SK-N-SH (cell line): ENCODE results near the gene SEC14L2. TPM values are rescaled to one million over a fixed set of nuclear protein-coding genes. Genes with fewer than 3 reads are reported as not detected.

Source experiments
- CHD2 ChIP-seq: fragments of 150-350 bp; IDR thresholded peaks from 2 replicates; pipeline ENCODE4 v1.6.1; 2018; ENCODE audit warnings: low read length; ENCODE audit not compliant: partially characterized antibody
- ELF1 ChIP-seq: IDR thresholded peaks from 2 replicates; pipeline ENCODE4 v1.4.0; 2012
- EP300 ChIP-seq, 2 experiments: IDR thresholded peaks; 2 replicates each; pipeline versions ENCODE4 v1.4.0 to v1.6.1; 2012; ENCODE audit warnings: borderline replicate concordance in 1 of 2, low read depth in 1 of 2, low read length in 1 of 2
- FOXJ3 ChIP-seq: sonication (generic); formaldehyde crosslinking; IDR thresholded peaks from 2 replicates; pipeline ENCODE4 v1.5.1; 2020; ENCODE audit warnings: mild to moderate bottlenecking, missing genetic modification reagents
- GABPA ChIP-seq: IDR thresholded peaks from 2 replicates; pipeline ENCODE4 v1.4.0; 2012; ENCODE audit warnings: low read depth, mild to moderate bottlenecking
- GATA2 ChIP-seq: sonication (generic); formaldehyde crosslinking; IDR thresholded peaks from 2 replicates; pipeline ENCODE4 v1.5.0; 2020; ENCODE audit warnings: mild to moderate bottlenecking, missing genetic modification reagents
- JUND ChIP-seq: IDR thresholded peaks from 2 replicates; pipeline ENCODE4 v1.4.0; 2012
- MEF2A ChIP-seq: IDR thresholded peaks from 2 replicates; pipeline ENCODE4 v1.4.0; 2012; ENCODE audit warnings: low read depth, borderline replicate concordance
- NFIC ChIP-seq: IDR thresholded peaks from 2 replicates; pipeline ENCODE4 v1.4.0; 2012; ENCODE audit warnings: borderline replicate concordance
- NRF1 ChIP-seq: IDR thresholded peaks from 2 replicates; pipeline ENCODE4 v1.6.1; 2012; ENCODE audit warnings: low read depth, mild to moderate bottlenecking, low read length
- RAD21 ChIP-seq: IDR thresholded peaks from 2 replicates; pipeline ENCODE4 v1.6.1; 2012; ENCODE audit warnings: mild to moderate bottlenecking, low read length
- SMC3 ChIP-seq: IDR thresholded peaks from 2 replicates; pipeline ENCODE4 v1.6.1; 2012; ENCODE audit warnings: low read depth, low read length, improper control_type of control experiment
- TAF1 ChIP-seq: IDR thresholded peaks from 2 replicates; pipeline ENCODE4 v1.6.1; 2012; ENCODE audit warnings: low read depth, mild to moderate bottlenecking, low read length, moderate library complexity, borderline replicate concordance
- TCF12 ChIP-seq: IDR thresholded peaks from 2 replicates; pipeline ENCODE4 v1.4.0; 2012
- TEAD4 ChIP-seq: IDR thresholded peaks from 2 replicates; pipeline ENCODE4 v1.4.0; 2012; ENCODE audit warnings: mild to moderate bottlenecking, borderline replicate concordance; ENCODE audit not compliant: insufficient read depth
- YY1 ChIP-seq: IDR thresholded peaks from 2 replicates; pipeline ENCODE4 v1.4.0; 2012; ENCODE audit warnings: low read depth, mild to moderate bottlenecking
- polyA plus RNA-seq, 3 experiments: library from polyadenylated mRNA; depleted of rRNA; stranded (reverse); fragments of >200 nt; gene quantifications; 2 replicates each; pipeline ENCODE4 v1.2.3, GENCODE V29; 2012
- TF ChIP-seq, protein P1 (sequence below): IDR thresholded peaks from 2 replicates; pipeline ENCODE4 v1.4.0; 2012; ENCODE audit warnings: low read depth, borderline replicate concordance
- TF ChIP-seq, protein P2 (sequence below): fragments of 200-600 bp; sonication (generic); IDR thresholded peaks from 2 replicates; pipeline ENCODE4 v1.6.1; 2017; ENCODE audit warnings: antibody characterized with exemption, mild to moderate bottlenecking, moderate library complexity
- TF ChIP-seq, protein P3 (sequence below): IDR thresholded peaks from 2 replicates; pipeline ENCODE4; 2012
- TF ChIP-seq, protein P4 (sequence below): IDR thresholded peaks from 2 replicates; pipeline ENCODE4 v1.6.1; 2012; ENCODE audit warnings: mild to moderate bottlenecking, low read depth, low read length, moderate library complexity
- TF ChIP-seq, protein P5 (sequence below): IDR thresholded peaks from 2 replicates; pipeline ENCODE4 v1.4.0; 2012; ENCODE audit warnings: low read depth

Gene SEC14L2
- polyA plus RNA-seq, 1 of the 3 experiments (the other 2 are of a cell fraction) = 14.0 TPM

DNA sequence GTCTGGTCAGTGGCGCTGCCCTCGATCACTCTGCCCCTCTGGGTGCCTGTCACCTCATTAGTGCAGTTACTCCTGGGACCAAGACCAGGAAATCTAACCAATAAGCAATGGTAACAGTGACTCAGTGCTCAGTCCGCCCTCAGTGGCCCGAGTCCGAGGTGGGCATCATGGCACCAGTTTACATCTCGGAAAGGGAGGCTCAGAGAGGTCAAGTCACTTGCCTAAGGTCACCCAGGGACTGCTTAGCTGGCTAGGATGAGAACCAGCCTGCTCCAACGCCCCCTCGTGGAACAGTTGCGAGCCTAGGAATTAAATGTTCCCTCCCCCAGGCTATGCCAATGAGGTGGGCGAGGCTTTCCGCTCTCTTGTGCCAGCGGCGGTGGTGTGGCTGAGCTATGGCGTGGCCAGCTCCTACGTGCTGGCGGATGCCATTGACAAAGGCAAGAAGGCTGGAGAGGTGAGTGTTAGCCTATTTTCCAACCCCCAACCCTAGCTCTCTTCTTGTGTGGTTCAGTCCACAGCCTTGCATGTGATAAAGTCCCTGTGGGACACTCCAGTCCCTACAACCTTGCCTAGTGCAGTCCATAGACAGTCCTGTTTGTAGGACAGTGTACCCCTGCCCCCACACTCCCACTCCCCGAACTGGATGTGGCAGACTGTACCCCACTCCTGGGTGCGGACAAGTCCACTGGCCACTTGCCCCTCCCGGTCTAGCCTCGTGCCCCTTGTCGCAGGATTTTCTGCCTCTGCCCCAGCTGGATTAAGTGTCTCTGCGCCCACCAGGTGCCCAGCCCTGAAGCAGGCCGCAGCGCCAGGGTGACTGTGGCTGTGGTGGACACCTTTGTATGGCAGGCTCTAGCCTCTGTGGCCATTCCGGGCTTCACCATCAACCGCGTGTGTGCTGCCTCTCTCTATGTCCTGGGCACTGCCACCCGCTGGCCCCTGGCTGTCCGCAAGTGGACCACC lies 29.9 kb downstream of the SEC14L2 start (continued):
- TF ChIP-seq RAD21 (peak; percentile 48), EP300 (IDR thresholded peaks at IDR 0.05; ENCODE audit: borderline replicate concordance in 1 of 2, low read depth in 1 of 2, low read length in 1 of 2) (no peak), MEF2A (no peak), CHD2 (peak; percentile 58), ELF1 (no peak), NRF1 (no peak), TAF1 (no peak), FOXJ3 (CRISPR knock-in tag) (no peak), TCF12 (no peak), SMC3 (peak; percentile 49), JUND (no peak), YY1 (no peak), TEAD4 (no peak), GABPA (no peak), NFIC (no peak), GATA2 (CRISPR knock-in tag) (no peak)
- TF ChIP-seq, protein P1, sequence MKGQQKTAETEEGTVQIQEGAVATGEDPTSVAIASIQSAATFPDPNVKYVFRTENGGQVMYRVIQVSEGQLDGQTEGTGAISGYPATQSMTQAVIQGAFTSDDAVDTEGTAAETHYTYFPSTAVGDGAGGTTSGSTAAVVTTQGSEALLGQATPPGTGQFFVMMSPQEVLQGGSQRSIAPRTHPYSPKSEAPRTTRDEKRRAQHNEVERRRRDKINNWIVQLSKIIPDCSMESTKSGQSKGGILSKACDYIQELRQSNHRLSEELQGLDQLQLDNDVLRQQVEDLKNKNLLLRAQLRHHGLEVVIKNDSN = no peak
- TF ChIP-seq, protein P2, sequence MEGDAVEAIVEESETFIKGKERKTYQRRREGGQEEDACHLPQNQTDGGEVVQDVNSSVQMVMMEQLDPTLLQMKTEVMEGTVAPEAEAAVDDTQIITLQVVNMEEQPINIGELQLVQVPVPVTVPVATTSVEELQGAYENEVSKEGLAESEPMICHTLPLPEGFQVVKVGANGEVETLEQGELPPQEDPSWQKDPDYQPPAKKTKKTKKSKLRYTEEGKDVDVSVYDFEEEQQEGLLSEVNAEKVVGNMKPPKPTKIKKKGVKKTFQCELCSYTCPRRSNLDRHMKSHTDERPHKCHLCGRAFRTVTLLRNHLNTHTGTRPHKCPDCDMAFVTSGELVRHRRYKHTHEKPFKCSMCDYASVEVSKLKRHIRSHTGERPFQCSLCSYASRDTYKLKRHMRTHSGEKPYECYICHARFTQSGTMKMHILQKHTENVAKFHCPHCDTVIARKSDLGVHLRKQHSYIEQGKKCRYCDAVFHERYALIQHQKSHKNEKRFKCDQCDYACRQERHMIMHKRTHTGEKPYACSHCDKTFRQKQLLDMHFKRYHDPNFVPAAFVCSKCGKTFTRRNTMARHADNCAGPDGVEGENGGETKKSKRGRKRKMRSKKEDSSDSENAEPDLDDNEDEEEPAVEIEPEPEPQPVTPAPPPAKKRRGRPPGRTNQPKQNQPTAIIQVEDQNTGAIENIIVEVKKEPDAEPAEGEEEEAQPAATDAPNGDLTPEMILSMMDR = peak; percentile 73
- TF ChIP-seq, protein P3, sequence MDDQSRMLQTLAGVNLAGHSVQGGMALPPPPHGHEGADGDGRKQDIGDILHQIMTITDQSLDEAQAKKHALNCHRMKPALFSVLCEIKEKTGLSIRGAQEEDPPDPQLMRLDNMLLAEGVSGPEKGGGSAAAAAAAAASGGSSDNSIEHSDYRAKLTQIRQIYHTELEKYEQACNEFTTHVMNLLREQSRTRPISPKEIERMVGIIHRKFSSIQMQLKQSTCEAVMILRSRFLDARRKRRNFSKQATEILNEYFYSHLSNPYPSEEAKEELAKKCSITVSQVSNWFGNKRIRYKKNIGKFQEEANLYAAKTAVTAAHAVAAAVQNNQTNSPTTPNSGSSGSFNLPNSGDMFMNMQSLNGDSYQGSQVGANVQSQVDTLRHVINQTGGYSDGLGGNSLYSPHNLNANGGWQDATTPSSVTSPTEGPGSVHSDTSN = no peak
- TF ChIP-seq, protein P4, sequence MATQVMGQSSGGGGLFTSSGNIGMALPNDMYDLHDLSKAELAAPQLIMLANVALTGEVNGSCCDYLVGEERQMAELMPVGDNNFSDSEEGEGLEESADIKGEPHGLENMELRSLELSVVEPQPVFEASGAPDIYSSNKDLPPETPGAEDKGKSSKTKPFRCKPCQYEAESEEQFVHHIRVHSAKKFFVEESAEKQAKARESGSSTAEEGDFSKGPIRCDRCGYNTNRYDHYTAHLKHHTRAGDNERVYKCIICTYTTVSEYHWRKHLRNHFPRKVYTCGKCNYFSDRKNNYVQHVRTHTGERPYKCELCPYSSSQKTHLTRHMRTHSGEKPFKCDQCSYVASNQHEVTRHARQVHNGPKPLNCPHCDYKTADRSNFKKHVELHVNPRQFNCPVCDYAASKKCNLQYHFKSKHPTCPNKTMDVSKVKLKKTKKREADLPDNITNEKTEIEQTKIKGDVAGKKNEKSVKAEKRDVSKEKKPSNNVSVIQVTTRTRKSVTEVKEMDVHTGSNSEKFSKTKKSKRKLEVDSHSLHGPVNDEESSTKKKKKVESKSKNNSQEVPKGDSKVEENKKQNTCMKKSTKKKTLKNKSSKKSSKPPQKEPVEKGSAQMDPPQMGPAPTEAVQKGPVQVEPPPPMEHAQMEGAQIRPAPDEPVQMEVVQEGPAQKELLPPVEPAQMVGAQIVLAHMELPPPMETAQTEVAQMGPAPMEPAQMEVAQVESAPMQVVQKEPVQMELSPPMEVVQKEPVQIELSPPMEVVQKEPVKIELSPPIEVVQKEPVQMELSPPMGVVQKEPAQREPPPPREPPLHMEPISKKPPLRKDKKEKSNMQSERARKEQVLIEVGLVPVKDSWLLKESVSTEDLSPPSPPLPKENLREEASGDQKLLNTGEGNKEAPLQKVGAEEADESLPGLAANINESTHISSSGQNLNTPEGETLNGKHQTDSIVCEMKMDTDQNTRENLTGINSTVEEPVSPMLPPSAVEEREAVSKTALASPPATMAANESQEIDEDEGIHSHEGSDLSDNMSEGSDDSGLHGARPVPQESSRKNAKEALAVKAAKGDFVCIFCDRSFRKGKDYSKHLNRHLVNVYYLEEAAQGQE = no peak
- TF ChIP-seq, protein P5, sequence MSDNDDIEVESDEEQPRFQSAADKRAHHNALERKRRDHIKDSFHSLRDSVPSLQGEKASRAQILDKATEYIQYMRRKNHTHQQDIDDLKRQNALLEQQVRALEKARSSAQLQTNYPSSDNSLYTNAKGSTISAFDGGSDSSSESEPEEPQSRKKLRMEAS = no peak
